Renal cortex interstitium (tissue), 15 donors: Measurements from ENCODE around the gene METTL2A. TPM values are rescaled to one million over a fixed set of nuclear protein-coding genes. Genes with fewer than 3 reads are reported as not detected.
A peak's percentile ranks its signal among the peaks of the same experiment; 100 is the strongest.
"Not testable (repeated sequence)": the region's sequence is repeated elsewhere in the genome, so short reads cannot be mapped to it uniquely, and the experiment has no call there.

Experiments
- DNase-seq, 11 donors: peaks; one replicate each; pipeline ENCODE4 v3.0.0-alpha.2; 2013; ENCODE audit warnings: low read depth in 9 of 11, low spot score in 4 of 11; ENCODE audit errors: extremely low read depth in 1 of 11
- long read RNA-seq, 16 experiments: transcript quantifications; one replicate each; lab custom pipeline, GENCODE V29; 2026
- polyA plus RNA-seq, 3 donors: library from polyadenylated mRNA; unstranded; fragments of 120-200 nt; gene quantifications; one replicate each; pipeline ENCODE4 v1.2.1, GENCODE V29; 2013; ENCODE audit not compliant: insufficient read length in 3 of 3

The METTL2A gene
- polyA plus RNA-seq = 10 to 100 TPM; 20.9 to 22.0 (median 21.3) TPM
- long read RNA-seq, donor 1, partial matches to known transcripts = 0 of 4 reads
- long read RNA-seq, donor 1, other reads (novel, unspliced or antisense) = 0 of 4 reads
- long read RNA-seq, donor 2, transcript METTL2A-201 (9 exons, 2,537 nt) = major isoform, 5 of 5 reads
- long read RNA-seq, donor 2, partial matches to known transcripts = 0 of 5 reads
- long read RNA-seq, donor 2, other reads (novel, unspliced or antisense) = 0 of 5 reads
- long read RNA-seq, donor 3, transcript METTL2A-201 (9 exons, 2,537 nt) = major isoform, 6 of 8 reads
- long read RNA-seq, donor 3, partial matches to known transcripts = 0 of 8 reads
- long read RNA-seq, donor 3, other reads (novel, unspliced or antisense) = 0 of 8 reads
- long read RNA-seq, donor 4, partial matches to known transcripts = 0 of 4 reads
- long read RNA-seq, donor 4, other reads (novel, unspliced or antisense) = 0 of 4 reads
- long read RNA-seq, donor 5 = 0 reads
- long read RNA-seq, donor 6, partial matches to known transcripts = 0 of 6 reads
- long read RNA-seq, donor 6, other reads (novel, unspliced or antisense) = 0 of 6 reads
- long read RNA-seq, donor 7, transcript METTL2A-201 (9 exons, 2,537 nt) = major isoform, 5 of 5 reads
- long read RNA-seq, donor 7, partial matches to known transcripts = 0 of 5 reads
- long read RNA-seq, donor 7, other reads (novel, unspliced or antisense) = 0 of 5 reads
- long read RNA-seq, donor 8 = 0 reads
- long read RNA-seq, donor 9, transcript METTL2A-201 (9 exons, 2,537 nt) = major isoform, 5 of 7 reads
- long read RNA-seq, donor 9, partial matches to known transcripts = 0 of 7 reads
- long read RNA-seq, donor 9, other reads (novel, unspliced or antisense) = 0 of 7 reads
- long read RNA-seq, donor 10, transcript METTL2A-201 (9 exons, 2,537 nt) = major isoform, 5 of 8 reads
- long read RNA-seq, donor 10, partial matches to known transcripts = 0 of 8 reads
- long read RNA-seq, donor 10, other reads (novel, unspliced or antisense) = 0 of 8 reads
- long read RNA-seq, donor 11, partial matches to known transcripts = 0 of 3 reads
- long read RNA-seq, donor 11, other reads (novel, unspliced or antisense) = 0 of 3 reads
- long read RNA-seq, donor 12 = 0 reads
- long read RNA-seq, donor 13 = 0 reads
- long read RNA-seq, donor 14, partial matches to known transcripts = 0 of 2 reads
- long read RNA-seq, donor 14, other reads (novel, unspliced or antisense) = 0 of 2 reads
- long read RNA-seq, donor 15, partial matches to known transcripts = 0 of 3 reads
- long read RNA-seq, donor 15, other reads (novel, unspliced or antisense) = 0 of 3 reads
- long read RNA-seq, donor 16, transcript METTL2A-202 (8 exons, 1,556 nt) = minor isoform, 5 of 44 reads
- long read RNA-seq, donor 16, transcript METTL2A-201 (9 exons, 2,537 nt) = major isoform, 11 of 44 reads
- long read RNA-seq, donor 16, partial matches to known transcripts = 28 of 44 reads
- long read RNA-seq, donor 16, other reads (novel, unspliced or antisense) = 0 of 44 reads

GRCh38 chr17:62423647-62424461, at the start of gene METTL2A:
TSS of gene METTL2A (plus strand) at chr17:62423897. CDS start at chr17:62423903, 6 bp downstream.
- peak; percentile 53 to 84 (median 75) for DNase-seq

- no peak for DNase-seq
Observed at GRCh38 chr17:62380253-62380652, 43.4 kb upstream of the METTL2A start, which contains the start of gene EFCAB3. TSS of gene EFCAB3 (plus strand) at chr17:62380553. CDS start at chr17:62382980, 2,427 bp downstream.

GRCh38 chr17:62381561-62381960, 42.1 kb upstream of the METTL2A start:
- no peak for DNase-seq

GRCh38 chr17:62388856-62389255, 34.8 kb upstream of the METTL2A start:
- no peak for DNase-seq

- no peak for DNase-seq
Observed at GRCh38 chr17:62392908-62393307, 30.8 kb upstream of the METTL2A start.

GRCh38 chr17:62398891-62399290, 24.8 kb upstream of the METTL2A start:
- DNase-seq = no peak

GRCh38 chr17:62405451-62405850, 18.2 kb upstream of the METTL2A start:
- DNase-seq = no peak

GRCh38 chr17:62413090-62413489, 10.6 kb upstream of the METTL2A start:
- not testable (repeated sequence) for DNase-seq

- not testable (repeated sequence) for DNase-seq
Observed at GRCh38 chr17:62426214-62426613, 2.5 kb downstream of the METTL2A start.

GRCh38 chr17:62435251-62435650, 11.6 kb downstream of the METTL2A start:
- DNase-seq = not testable (repeated sequence)

GRCh38 chr17:62441181-62441580, 17.5 kb downstream of the METTL2A start:
- DNase-seq = not testable (repeated sequence)

GRCh38 chr17:62444063-62444462, 20.4 kb downstream of the METTL2A start:
- no peak for DNase-seq

GRCh38 chr17:62445791-62446190, 22.1 kb downstream of the METTL2A start:
- not testable (repeated sequence) for DNase-seq

- not testable (repeated sequence) for DNase-seq
Observed at GRCh38 chr17:62452195-62452594, 28.5 kb downstream of the METTL2A start.

- DNase-seq = not testable (repeated sequence)
Observed at GRCh38 chr17:62453041-62453440, 29.3 kb downstream of the METTL2A start.

- not testable (repeated sequence) for DNase-seq
Observed at GRCh38 chr17:62453656-62454055, 30.0 kb downstream of the METTL2A start.

- not testable (repeated sequence) for DNase-seq
Observed at GRCh38 chr17:62454111-62454510, 30.4 kb downstream of the METTL2A start.

GRCh38 chr17:62456016-62456415, 32.3 kb downstream of the METTL2A start:
- DNase-seq = no peak
